IMR-90 (cell line): ENCODE data around the gene HNRNPC. TPM values are rescaled to one million over a fixed set of nuclear protein-coding genes. Genes with fewer than 3 reads are reported as not detected.

ENCODE experiments used
- ATAC-seq: fragments of 200-7000 bp; cut with Tn5 transposase; 2 replicates; pipeline ENCODE4 v1.9.1; 2020; ENCODE audit warnings: low read depth, mild to moderate bottlenecking, moderate library complexity
- BruUV-seq: library from RNA; stranded (reverse); fragments of 400-500 nt; replicated peaks from 2 replicates; lab custom pipeline; 2021; lab: Mats Ljungman, UMichigan
- CTCF ChIA-PET: fragments of 300-600 bp; formaldehyde crosslinking; extraction: SDS; loops from one replicate; lab custom pipeline; 2021; ENCODE audit warnings: antibody characterized with exemption; lab: Yijun Ruan, JAX
- POLR2A ChIA-PET: fragments of 300-600 bp; sonication (Branson Sonifier 250); formaldehyde crosslinking; loops from one replicate; lab custom pipeline; 2022; ENCODE audit warnings: antibody characterized with exemption; ENCODE audit not compliant: unreplicated experiment; lab: Charles Lee
- DNase-seq: peaks from one replicate; pipeline ENCODE4 v3.0.0; 2013
- H2AFZ ChIP-seq: replicated peaks from 2 replicates; pipeline ENCODE3; 2013; ENCODE audit warnings: low read length, mild to moderate bottlenecking; ENCODE audit not compliant: poor library complexity
- H2AK5ac ChIP-seq: 2 replicates; pipeline ENCODE4 v1.6.1; 2013; ENCODE audit warnings: low read depth, low read length, inconsistent platforms
- H2AK9ac ChIP-seq: replicated peaks from 2 replicates; pipeline ENCODE3; 2013; ENCODE audit warnings: mild to moderate bottlenecking, low read depth, low read length, moderate library complexity; ENCODE audit not compliant: poor library complexity
- H2BK120ac ChIP-seq: 2 replicates; pipeline ENCODE4 v1.6.1; 2013; ENCODE audit warnings: low read depth, low read length, inconsistent platforms
- H2BK15ac ChIP-seq: 3 replicates; pipeline ENCODE4 v1.6.1; 2013; ENCODE audit warnings: low read depth, low read length, inconsistent platforms
- H2BK20ac ChIP-seq: 2 replicates; pipeline ENCODE4 v1.6.1; 2013; ENCODE audit warnings: low read depth, mild to moderate bottlenecking, inconsistent platforms, low read length, moderate library complexity
- H2BK5ac ChIP-seq: 2 replicates; pipeline ENCODE4 v1.6.1; 2013; ENCODE audit warnings: mild to moderate bottlenecking, low read depth, low read length, inconsistent platforms; ENCODE audit not compliant: poor library complexity, severe bottlenecking
- H3K14ac ChIP-seq: replicated peaks from 2 replicates; pipeline ENCODE4 v1.6.1; 2013; ENCODE audit warnings: low read depth, low read length, inconsistent platforms
- H3K18ac ChIP-seq: 2 replicates; pipeline ENCODE4 v1.6.1; 2013; ENCODE audit warnings: low read depth, low read length, control low read depth
- H3K23ac ChIP-seq: 2 replicates; pipeline ENCODE4 v1.6.1; 2013; ENCODE audit warnings: low read depth, low read length, inconsistent platforms
- H3K27ac ChIP-seq: 2 replicates; pipeline ENCODE4 v1.5.1; 2013; ENCODE audit warnings: mild to moderate bottlenecking, control low read depth, low read length; ENCODE audit not compliant: insufficient read depth
- H3K27me3 ChIP-seq: 2 replicates; pipeline ENCODE4 v1.6.1; 2013; ENCODE audit warnings: low read length; ENCODE audit not compliant: control insufficient read depth, insufficient read depth
- H3K36me3 ChIP-seq: 2 replicates; pipeline ENCODE4 v1.6.1; 2013; ENCODE audit warnings: low read length, mixed read lengths; ENCODE audit not compliant: control insufficient read depth, insufficient read depth
- H3K4ac ChIP-seq: 2 replicates; pipeline ENCODE4 v1.6.1; 2013; ENCODE audit warnings: low read depth, low read length, inconsistent platforms
- H3K4me1 ChIP-seq: 2 replicates; pipeline ENCODE4 v1.6.1; 2013; ENCODE audit warnings: low read length, mixed read lengths; ENCODE audit not compliant: control insufficient read depth, insufficient read depth
- H3K4me2 ChIP-seq: 2 replicates; pipeline ENCODE4 v1.6.1; 2013; ENCODE audit warnings: low read depth, mild to moderate bottlenecking, control low read depth, low read length, moderate library complexity
- H3K4me3 ChIP-seq: 2 replicates; pipeline ENCODE4 v1.5.1; 2013; ENCODE audit warnings: low read depth, mild to moderate bottlenecking, control low read depth, low read length, moderate library complexity; ENCODE audit not compliant: insufficient read depth
- H3K56ac ChIP-seq: 2 replicates; pipeline ENCODE4 v1.6.1; 2013; ENCODE audit warnings: low read length, inconsistent platforms; ENCODE audit not compliant: insufficient read depth; ENCODE audit errors: extremely low read depth
- H3K79me1 ChIP-seq, 2 experiments: 2 replicates each; pipeline ENCODE4 v1.6.1; 2013; ENCODE audit warnings: low read length in 2 of 2, inconsistent platforms in 1 of 2, low read depth in 1 of 2
- H3K9ac ChIP-seq: 2 replicates; pipeline ENCODE4 v1.6.1; 2013; ENCODE audit warnings: low read depth, low read length, control low read depth
- H3K9me1 ChIP-seq: 2 replicates; pipeline ENCODE4 v1.6.1; 2013; ENCODE audit warnings: low read length, inconsistent platforms; ENCODE audit not compliant: insufficient read depth
- H3K9me3 ChIP-seq: 2 replicates; pipeline ENCODE4 v1.6.1; 2013; ENCODE audit warnings: low read length; ENCODE audit not compliant: control insufficient read depth, insufficient read depth
- H4K20me1 ChIP-seq: 2 replicates; pipeline ENCODE4 v1.6.1; 2013; ENCODE audit warnings: low read length, inconsistent platforms; ENCODE audit not compliant: insufficient read depth
- H4K5ac ChIP-seq: 2 replicates; pipeline ENCODE4 v1.6.1; 2013; ENCODE audit warnings: mild to moderate bottlenecking, low read depth, low read length, control low read depth
- H4K8ac ChIP-seq, 2 experiments: 2 replicates each; pipeline ENCODE4 v1.6.1; 2013; ENCODE audit warnings: low read depth in 2 of 2, low read length in 2 of 2, control low read depth in 1 of 2, inconsistent platforms in 1 of 2
- H4K91ac ChIP-seq: 2 replicates; pipeline ENCODE4 v1.6.1; 2013; ENCODE audit warnings: low read depth, low read length, inconsistent platforms; ENCODE audit not compliant: insufficient read depth
- USF2 ChIP-seq: fragments of 150-350 bp; IDR thresholded peaks from 2 replicates; pipeline ENCODE4 v1.6.1; 2017; ENCODE audit warnings: mild to moderate bottlenecking, antibody characterized with exemption, low read length, low read depth
- WGBS, 2 experiments: methylation state at CpG; one replicate each; pipeline versions ENCODE4 v1.1.5 to v1.1.7; 2013; ENCODE audit warnings: missing lambda C conversion rate in 2 of 2; ENCODE audit not compliant: insufficient read length in 1 of 2; ENCODE audit errors: extremely low coverage in 2 of 2; 5-methylcytosine and 5-hydroxymethylcytosine counted together
- dilution Hi-C: fragments of 300-500 bp; cut with HindIII; formaldehyde crosslinking; loops from one replicate; pipeline ENCODE4 v1.14.3; 2018; ENCODE audit warnings: low sequenced_read_pairs; ENCODE audit not compliant: unreplicated experiment
- in situ Hi-C: fragments of 300-500 bp; cut with MboI; formaldehyde crosslinking; loops from 3 replicates; pipeline ENCODE4 v1.14.3; 2019; ENCODE audit warnings: low sequenced_read_pairs, inconsistent platforms, mixed read lengths
- intact Hi-C: fragments of 100-400 bp; cut with micrococcal nuclease; formaldehyde crosslinking; loops from 2 replicates; pipeline ENCODE4 v1.10.0; 2022
- polyA plus RNA-seq, 3 experiments: library from polyadenylated mRNA; depleted of rRNA; stranded (reverse); fragments of >200 nt; gene quantifications; 2 replicates each; pipeline ENCODE4 v1.2.3, GENCODE V29; 2012; ENCODE audit warnings: low replicate concordance in 1 of 3
- total RNA-seq: library from RNA; depleted of rRNA; stranded (reverse); fragments of >200 nt; gene quantifications from 2 replicates; pipeline ENCODE4 v1.2.3, GENCODE V29; 2012

The HNRNPC gene
- total and polyA plus RNA-seq, 2 of the 4 experiments (the other 2 are of a cell fraction): 308 to 615 TPM

DNA sequence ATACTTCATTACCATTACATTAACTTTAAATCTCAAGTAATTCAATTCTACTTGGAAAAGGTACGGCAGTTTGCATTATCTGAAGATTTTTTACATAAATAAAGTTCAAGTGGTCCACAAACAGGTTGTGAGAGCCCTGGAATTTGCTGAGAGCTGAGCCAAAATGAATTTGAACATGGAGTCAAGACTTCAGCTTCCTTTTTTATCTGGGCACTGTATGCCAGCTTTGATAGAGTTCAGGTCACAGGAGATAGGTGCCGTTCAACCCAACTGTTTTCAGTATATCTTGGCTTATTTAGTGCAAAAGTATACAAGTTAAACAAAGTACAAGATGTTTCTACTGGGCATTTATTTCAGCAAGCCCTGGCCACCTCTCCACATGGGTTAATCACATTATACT is 28.8 kb downstream of the HNRNPC start:
- ATAC-seq (no peak), DNase-seq (no peak)
- H3K4me2 ChIP-seq: no peak overlapping the region
- BruUV-seq: no TSS peak
- no peaks in the 10 kb centered on the region for H3K27me3 ChIP-seq
- no peak overlapping the region for H3K14ac ChIP-seq
- H2AFZ ChIP-seq: no peak overlapping the region
- dilution Hi-C loops (no loop called here), in situ Hi-C loops (no loop called here), intact Hi-C loops (loop anchor here (10.0 kb wide), 1 partner anchor 314 kb away; no protein-coding TSS in a partner anchor)
- TF ChIP-seq USF2: no peak
- no peak overlapping the region for H4K91ac ChIP-seq
- no peak overlapping the region for H4K5ac ChIP-seq
- H4K20me1 ChIP-seq: peaks cover 96% of the 10 kb centered on the region
- peaks cover 1% of the 10 kb centered on the region for H3K4me1 ChIP-seq
- H3K9me1 ChIP-seq: no peaks in the 10 kb centered on the region
- H4K8ac ChIP-seq: no peak overlapping the region
- no peak overlapping the region for H2AK5ac ChIP-seq
- peaks cover 3 to 44% of the 10 kb centered on the region in 2 experiments; a peak in 2 of 4 replicates for H3K79me1 ChIP-seq
- CTCF ChIA-PET: interaction anchor here (0.6 kb wide), 1 partner anchor 9 kb away, joined by 3 read pairs; no protein-coding TSS in a partner anchor
- H3K27ac ChIP-seq: no peak overlapping the region
- POLR2A ChIA-PET: interaction anchor here (0.5 to 0.6 kb wide), 2 partner anchors 8 to 17 kb away, joined by 3 read pairs; no protein-coding TSS in a partner anchor
- peaks cover 34% of the 10 kb centered on the region for H3K36me3 ChIP-seq
- no peak overlapping the region for H3K56ac ChIP-seq
- no peak overlapping the region for H2BK120ac ChIP-seq
- H3K4me3 ChIP-seq: no peak overlapping the region
- H2BK15ac ChIP-seq: no peak overlapping the region
- H3K4ac ChIP-seq: no peak overlapping the region
- no CpG with 5 or more reads among the region's 2 CpGs for WGBS, 2 experiments
- no peak overlapping the region for H3K18ac ChIP-seq
- H2AK9ac ChIP-seq: no peak overlapping the region
- no peak overlapping the region for H3K23ac ChIP-seq
- H2BK5ac ChIP-seq: no peak overlapping the region
- H3K9ac ChIP-seq: no peak overlapping the region
- no peaks in the 10 kb centered on the region for H3K9me3 ChIP-seq
- no peak overlapping the region for H2BK20ac ChIP-seq
